IMR-90 (cell line): ENCODE results near the gene EEPD1. TPM values are rescaled to one million over a fixed set of nuclear protein-coding genes. Genes with fewer than 3 reads are reported as not detected.

Experiments used
- ATAC-seq: fragments of 200-7000 bp; cut with Tn5 transposase; 2 replicates; pipeline ENCODE4 v1.9.1; 2020; ENCODE audit warnings: low read depth, mild to moderate bottlenecking, moderate library complexity
- BruUV-seq: library from RNA; stranded (reverse); fragments of 400-500 nt; replicated peaks from 2 replicates; lab custom pipeline; 2021; lab: Mats Ljungman, UMichigan
- CTCF ChIA-PET: fragments of 300-600 bp; formaldehyde crosslinking; extraction: SDS; loops from one replicate; lab custom pipeline; 2021; ENCODE audit warnings: antibody characterized with exemption; lab: Yijun Ruan, JAX
- POLR2A ChIA-PET: fragments of 300-600 bp; sonication (Branson Sonifier 250); formaldehyde crosslinking; loops from one replicate; lab custom pipeline; 2022; ENCODE audit warnings: antibody characterized with exemption; ENCODE audit not compliant: unreplicated experiment; lab: Charles Lee
- DNase-seq: peaks from one replicate; pipeline ENCODE4 v3.0.0; 2013
- H2AFZ ChIP-seq: replicated peaks from 2 replicates; pipeline ENCODE3; 2013; ENCODE audit warnings: low read length, mild to moderate bottlenecking; ENCODE audit not compliant: poor library complexity
- H2AK5ac ChIP-seq: 2 replicates; pipeline ENCODE4 v1.6.1; 2013; ENCODE audit warnings: low read depth, low read length, inconsistent platforms
- H2AK9ac ChIP-seq: replicated peaks from 2 replicates; pipeline ENCODE3; 2013; ENCODE audit warnings: mild to moderate bottlenecking, low read depth, low read length, moderate library complexity; ENCODE audit not compliant: poor library complexity
- H2BK120ac ChIP-seq: 2 replicates; pipeline ENCODE4 v1.6.1; 2013; ENCODE audit warnings: low read depth, low read length, inconsistent platforms
- H2BK15ac ChIP-seq: 3 replicates; pipeline ENCODE4 v1.6.1; 2013; ENCODE audit warnings: low read depth, low read length, inconsistent platforms
- H2BK20ac ChIP-seq: 2 replicates; pipeline ENCODE4 v1.6.1; 2013; ENCODE audit warnings: low read depth, mild to moderate bottlenecking, inconsistent platforms, low read length, moderate library complexity
- H2BK5ac ChIP-seq: 2 replicates; pipeline ENCODE4 v1.6.1; 2013; ENCODE audit warnings: mild to moderate bottlenecking, low read depth, low read length, inconsistent platforms; ENCODE audit not compliant: poor library complexity, severe bottlenecking
- H3K14ac ChIP-seq: replicated peaks from 2 replicates; pipeline ENCODE4 v1.6.1; 2013; ENCODE audit warnings: low read depth, low read length, inconsistent platforms
- H3K18ac ChIP-seq: 2 replicates; pipeline ENCODE4 v1.6.1; 2013; ENCODE audit warnings: low read depth, low read length, control low read depth
- H3K23ac ChIP-seq: 2 replicates; pipeline ENCODE4 v1.6.1; 2013; ENCODE audit warnings: low read depth, low read length, inconsistent platforms
- H3K27ac ChIP-seq: 2 replicates; pipeline ENCODE4 v1.5.1; 2013; ENCODE audit warnings: mild to moderate bottlenecking, control low read depth, low read length; ENCODE audit not compliant: insufficient read depth
- H3K27me3 ChIP-seq: 2 replicates; pipeline ENCODE4 v1.6.1; 2013; ENCODE audit warnings: low read length; ENCODE audit not compliant: control insufficient read depth, insufficient read depth
- H3K36me3 ChIP-seq: 2 replicates; pipeline ENCODE4 v1.6.1; 2013; ENCODE audit warnings: low read length, mixed read lengths; ENCODE audit not compliant: control insufficient read depth, insufficient read depth
- H3K4ac ChIP-seq: 2 replicates; pipeline ENCODE4 v1.6.1; 2013; ENCODE audit warnings: low read depth, low read length, inconsistent platforms
- H3K4me1 ChIP-seq: 2 replicates; pipeline ENCODE4 v1.6.1; 2013; ENCODE audit warnings: low read length, mixed read lengths; ENCODE audit not compliant: control insufficient read depth, insufficient read depth
- H3K4me2 ChIP-seq: 2 replicates; pipeline ENCODE4 v1.6.1; 2013; ENCODE audit warnings: low read depth, mild to moderate bottlenecking, control low read depth, low read length, moderate library complexity
- H3K4me3 ChIP-seq: 2 replicates; pipeline ENCODE4 v1.5.1; 2013; ENCODE audit warnings: low read depth, mild to moderate bottlenecking, control low read depth, low read length, moderate library complexity; ENCODE audit not compliant: insufficient read depth
- H3K56ac ChIP-seq: 2 replicates; pipeline ENCODE4 v1.6.1; 2013; ENCODE audit warnings: low read length, inconsistent platforms; ENCODE audit not compliant: insufficient read depth; ENCODE audit errors: extremely low read depth
- H3K79me1 ChIP-seq, 2 experiments: 2 replicates each; pipeline ENCODE4 v1.6.1; 2013; ENCODE audit warnings: low read length in 2 of 2, inconsistent platforms in 1 of 2, low read depth in 1 of 2
- H3K9ac ChIP-seq: 2 replicates; pipeline ENCODE4 v1.6.1; 2013; ENCODE audit warnings: low read depth, low read length, control low read depth
- H3K9me1 ChIP-seq: 2 replicates; pipeline ENCODE4 v1.6.1; 2013; ENCODE audit warnings: low read length, inconsistent platforms; ENCODE audit not compliant: insufficient read depth
- H3K9me3 ChIP-seq: 2 replicates; pipeline ENCODE4 v1.6.1; 2013; ENCODE audit warnings: low read length; ENCODE audit not compliant: control insufficient read depth, insufficient read depth
- H4K20me1 ChIP-seq: 2 replicates; pipeline ENCODE4 v1.6.1; 2013; ENCODE audit warnings: low read length, inconsistent platforms; ENCODE audit not compliant: insufficient read depth
- H4K5ac ChIP-seq: 2 replicates; pipeline ENCODE4 v1.6.1; 2013; ENCODE audit warnings: mild to moderate bottlenecking, low read depth, low read length, control low read depth
- H4K8ac ChIP-seq, 2 experiments: 2 replicates each; pipeline ENCODE4 v1.6.1; 2013; ENCODE audit warnings: low read depth in 2 of 2, low read length in 2 of 2, control low read depth in 1 of 2, inconsistent platforms in 1 of 2
- H4K91ac ChIP-seq: 2 replicates; pipeline ENCODE4 v1.6.1; 2013; ENCODE audit warnings: low read depth, low read length, inconsistent platforms; ENCODE audit not compliant: insufficient read depth
- BHLHE40 ChIP-seq: fragments of 150-350 bp; IDR thresholded peaks from 2 replicates; pipeline ENCODE4 v1.6.1; 2016; ENCODE audit warnings: mild to moderate bottlenecking, low read depth, low read length
- CEBPB ChIP-seq: IDR thresholded peaks from 2 replicates; pipeline ENCODE4 v1.6.1; 2012; ENCODE audit warnings: low read depth, low read length, improper control_type of control experiment
- CHD1 ChIP-seq: IDR thresholded peaks from 2 replicates; pipeline ENCODE4 v1.6.1; 2012; ENCODE audit warnings: low read depth, low read length, improper control_type of control experiment
- FOS ChIP-seq: fragments of 150-350 bp; IDR thresholded peaks from 2 replicates; pipeline ENCODE4 v1.6.1; 2016; ENCODE audit warnings: low read depth, low read length
- MAFK ChIP-seq: IDR thresholded peaks from 2 replicates; pipeline ENCODE4 v1.6.1; 2012; ENCODE audit warnings: low read depth, low read length, improper control_type of control experiment
- MAZ ChIP-seq: IDR thresholded peaks from 2 replicates; pipeline ENCODE4 v1.6.1; 2012; ENCODE audit warnings: low read depth, mild to moderate bottlenecking, low read length, improper control_type of control experiment, moderate library complexity, borderline replicate concordance
- MXI1 ChIP-seq: IDR thresholded peaks from 2 replicates; pipeline ENCODE4 v1.6.1; 2012; ENCODE audit warnings: low read depth, mild to moderate bottlenecking, low read length, moderate library complexity, borderline replicate concordance
- NFE2L2 ChIP-seq: fragments of 150-350 bp; IDR thresholded peaks from 2 replicates; pipeline ENCODE4 v1.6.1; 2016; ENCODE audit warnings: low read depth, mild to moderate bottlenecking, low read length
- POLR2A ChIP-seq: IDR thresholded peaks from 2 replicates; pipeline ENCODE4 v1.6.1; 2012; ENCODE audit warnings: mild to moderate bottlenecking, low read depth, low read length
- RAD21 ChIP-seq: IDR thresholded peaks from 2 replicates; pipeline ENCODE4 v1.6.1; 2012; ENCODE audit warnings: low read length, improper control_type of control experiment
- RCOR1 ChIP-seq: IDR thresholded peaks from 2 replicates; pipeline ENCODE4 v1.6.1; 2012; ENCODE audit warnings: mild to moderate bottlenecking, low read length, improper control_type of control experiment; ENCODE audit not compliant: insufficient replicate concordance
- RFX5 ChIP-seq: IDR thresholded peaks from 2 replicates; pipeline ENCODE4 v1.8.0; 2012; ENCODE audit warnings: low read depth, mild to moderate bottlenecking, low read length, moderate library complexity
- SMC3 ChIP-seq: fragments of 150-350 bp; IDR thresholded peaks from 2 replicates; pipeline ENCODE4 v1.6.1; 2016; ENCODE audit warnings: low read depth, mild to moderate bottlenecking, antibody characterized with exemption, low read length, moderate library complexity
- WGBS, 2 experiments: methylation state at CpG; one replicate each; pipeline versions ENCODE4 v1.1.5 to v1.1.7; 2013; ENCODE audit warnings: missing lambda C conversion rate in 2 of 2; ENCODE audit not compliant: insufficient read length in 1 of 2; ENCODE audit errors: extremely low coverage in 2 of 2; 5-methylcytosine and 5-hydroxymethylcytosine counted together
- dilution Hi-C: fragments of 300-500 bp; cut with HindIII; formaldehyde crosslinking; loops from one replicate; pipeline ENCODE4 v1.14.3; 2018; ENCODE audit warnings: low sequenced_read_pairs; ENCODE audit not compliant: unreplicated experiment
- in situ Hi-C: fragments of 300-500 bp; cut with MboI; formaldehyde crosslinking; loops from 3 replicates; pipeline ENCODE4 v1.14.3; 2019; ENCODE audit warnings: low sequenced_read_pairs, inconsistent platforms, mixed read lengths
- intact Hi-C: fragments of 100-400 bp; cut with micrococcal nuclease; formaldehyde crosslinking; loops from 2 replicates; pipeline ENCODE4 v1.10.0; 2022
- polyA plus RNA-seq, 3 experiments: library from polyadenylated mRNA; depleted of rRNA; stranded (reverse); fragments of >200 nt; gene quantifications; 2 replicates each; pipeline ENCODE4 v1.2.3, GENCODE V29; 2012; ENCODE audit warnings: low replicate concordance in 1 of 3
- total RNA-seq: library from RNA; depleted of rRNA; stranded (reverse); fragments of >200 nt; gene quantifications from 2 replicates; pipeline ENCODE4 v1.2.3, GENCODE V29; 2012
- TF ChIP-seq, protein P1 (sequence below): conservative IDR thresholded peaks from 2 replicates; pipeline ENCODE4 v1.5.1; 2012; ENCODE audit warnings: mild to moderate bottlenecking, low read depth, low read length, improper control_type of control experiment
- TF ChIP-seq, protein P2 (sequence below): fragments of 150-350 bp; IDR thresholded peaks from 2 replicates; pipeline ENCODE4 v1.6.1; 2016; ENCODE audit warnings: low read depth, mild to moderate bottlenecking, low read length, moderate library complexity, borderline replicate concordance
- TF ChIP-seq, protein P3 (sequence below): fragments of 150-350 bp; IDR thresholded peaks from 2 replicates; pipeline ENCODE4 v1.6.1; 2017; ENCODE audit warnings: mild to moderate bottlenecking, antibody characterized with exemption, low read length, low read depth

EEPD1 gene
- total and polyA plus RNA-seq, 2 of the 4 experiments (the other 2 are of a cell fraction), result 7.3 to 15.2 TPM

DNA sequence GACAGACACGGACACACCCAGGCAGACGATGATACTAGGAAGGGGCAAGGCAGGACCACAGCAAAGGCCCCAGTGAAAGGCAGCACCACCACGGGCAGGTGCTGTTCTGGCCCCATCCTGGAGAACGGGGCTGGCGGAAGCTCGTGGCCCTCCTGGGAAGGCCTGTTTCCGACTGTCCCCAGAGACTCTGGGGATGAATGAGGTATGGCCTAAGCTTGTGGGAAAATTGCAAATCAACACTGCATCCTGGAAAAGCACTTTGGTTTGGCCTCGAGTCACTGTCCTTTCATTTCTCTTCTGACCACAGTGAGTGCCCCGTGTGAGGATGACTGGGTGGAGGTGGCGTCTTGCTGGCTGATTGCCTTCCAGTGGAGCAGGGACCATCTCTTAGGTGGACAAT is 155.0 kb downstream of the EEPD1 start:
- H3K56ac ChIP-seq, result no peak overlapping the region
- H4K5ac ChIP-seq, result no peak overlapping the region
- no peak overlapping the region for H2AK9ac ChIP-seq
- H3K79me1 ChIP-seq, result 0 out of 4 replicates have a peak, but pooled peaks cover 0 to 4% of the 10 kb centered on the region in 2 experiments
- no peak overlapping the region for H4K91ac ChIP-seq
- dilution Hi-C loops (loop anchor here (25.0 kb wide), 1 partner anchor 321 kb away; no protein-coding TSS in a partner anchor), in situ Hi-C loops (no loop called here), intact Hi-C loops (no loop called here)
- peaks cover 13% of the 10 kb centered on the region for H3K9me1 ChIP-seq
- peaks cover 11% of the 10 kb centered on the region for H3K4me1 ChIP-seq
- H3K18ac ChIP-seq, result no peak overlapping the region
- ChIA-PET POLR2A (no interaction called here), CTCF (no interaction called here)
- H3K23ac ChIP-seq, result no peak overlapping the region
- H2BK120ac ChIP-seq, result no peak overlapping the region
- DNase-seq (no peak), ATAC-seq (no peak)
- no TSS peak for BruUV-seq
- H3K9ac ChIP-seq, result no peak overlapping the region
- H2AK5ac ChIP-seq, result no peak overlapping the region
- H3K4me2 ChIP-seq, result no peak overlapping the region
- no peak for TF ChIP-seq NFE2L2
- no peak for TF ChIP-seq RFX5
- TF ChIP-seq, protein P1, sequence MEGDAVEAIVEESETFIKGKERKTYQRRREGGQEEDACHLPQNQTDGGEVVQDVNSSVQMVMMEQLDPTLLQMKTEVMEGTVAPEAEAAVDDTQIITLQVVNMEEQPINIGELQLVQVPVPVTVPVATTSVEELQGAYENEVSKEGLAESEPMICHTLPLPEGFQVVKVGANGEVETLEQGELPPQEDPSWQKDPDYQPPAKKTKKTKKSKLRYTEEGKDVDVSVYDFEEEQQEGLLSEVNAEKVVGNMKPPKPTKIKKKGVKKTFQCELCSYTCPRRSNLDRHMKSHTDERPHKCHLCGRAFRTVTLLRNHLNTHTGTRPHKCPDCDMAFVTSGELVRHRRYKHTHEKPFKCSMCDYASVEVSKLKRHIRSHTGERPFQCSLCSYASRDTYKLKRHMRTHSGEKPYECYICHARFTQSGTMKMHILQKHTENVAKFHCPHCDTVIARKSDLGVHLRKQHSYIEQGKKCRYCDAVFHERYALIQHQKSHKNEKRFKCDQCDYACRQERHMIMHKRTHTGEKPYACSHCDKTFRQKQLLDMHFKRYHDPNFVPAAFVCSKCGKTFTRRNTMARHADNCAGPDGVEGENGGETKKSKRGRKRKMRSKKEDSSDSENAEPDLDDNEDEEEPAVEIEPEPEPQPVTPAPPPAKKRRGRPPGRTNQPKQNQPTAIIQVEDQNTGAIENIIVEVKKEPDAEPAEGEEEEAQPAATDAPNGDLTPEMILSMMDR, result no peak
- TF ChIP-seq RCOR1, result no peak
- TF ChIP-seq MAFK, result no peak
- TF ChIP-seq CEBPB, result no peak
- TF ChIP-seq MXI1, result no peak
- TF ChIP-seq BHLHE40, result no peak
- no peak for TF ChIP-seq RAD21
- TF ChIP-seq MAZ, result no peak
- TF ChIP-seq, protein P2, sequence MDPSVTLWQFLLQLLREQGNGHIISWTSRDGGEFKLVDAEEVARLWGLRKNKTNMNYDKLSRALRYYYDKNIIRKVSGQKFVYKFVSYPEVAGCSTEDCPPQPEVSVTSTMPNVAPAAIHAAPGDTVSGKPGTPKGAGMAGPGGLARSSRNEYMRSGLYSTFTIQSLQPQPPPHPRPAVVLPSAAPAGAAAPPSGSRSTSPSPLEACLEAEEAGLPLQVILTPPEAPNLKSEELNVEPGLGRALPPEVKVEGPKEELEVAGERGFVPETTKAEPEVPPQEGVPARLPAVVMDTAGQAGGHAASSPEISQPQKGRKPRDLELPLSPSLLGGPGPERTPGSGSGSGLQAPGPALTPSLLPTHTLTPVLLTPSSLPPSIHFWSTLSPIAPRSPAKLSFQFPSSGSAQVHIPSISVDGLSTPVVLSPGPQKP, result no peak
- TF ChIP-seq SMC3, result no peak
- TF ChIP-seq CHD1, result no peak
- TF ChIP-seq FOS, result no peak
- TF ChIP-seq, protein P3, sequence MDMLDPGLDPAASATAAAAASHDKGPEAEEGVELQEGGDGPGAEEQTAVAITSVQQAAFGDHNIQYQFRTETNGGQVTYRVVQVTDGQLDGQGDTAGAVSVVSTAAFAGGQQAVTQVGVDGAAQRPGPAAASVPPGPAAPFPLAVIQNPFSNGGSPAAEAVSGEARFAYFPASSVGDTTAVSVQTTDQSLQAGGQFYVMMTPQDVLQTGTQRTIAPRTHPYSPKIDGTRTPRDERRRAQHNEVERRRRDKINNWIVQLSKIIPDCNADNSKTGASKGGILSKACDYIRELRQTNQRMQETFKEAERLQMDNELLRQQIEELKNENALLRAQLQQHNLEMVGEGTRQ, result no peak
- no peak for TF ChIP-seq POLR2A
- H3K14ac ChIP-seq, result no peak overlapping the region
- no peaks in the 10 kb centered on the region for H3K36me3 ChIP-seq
- no peaks in the 10 kb centered on the region for H3K9me3 ChIP-seq
- H2AFZ ChIP-seq, result peak overlapping the region; percentile 52
- H2BK15ac ChIP-seq, result no peak overlapping the region
- no peak overlapping the region for H2BK5ac ChIP-seq
- no peak overlapping the region for H3K4ac ChIP-seq
- no peak overlapping the region for H4K8ac ChIP-seq
- H3K27ac ChIP-seq, result no peak overlapping the region
- WGBS, 2 experiments, result no CpG with 5 or more reads among the region's 10 CpGs
- no peak overlapping the region for H2BK20ac ChIP-seq
- no peak overlapping the region for H3K4me3 ChIP-seq
- peaks cover 11% of the 10 kb centered on the region for H4K20me1 ChIP-seq
- peaks cover under 1% of the 10 kb centered on the region; the same call in 1 of the 2 replicates for H3K27me3 ChIP-seq
